GM19025 (cell line): ENCODE measurements around the gene NPC2.
"Not testable (repeated sequence)": the region's sequence is repeated elsewhere in the genome, so short reads cannot be mapped to it uniquely, and the experiment has no call there.

ENCODE experiments used
- ATAC-seq: cut with Tn5 transposase; IDR thresholded peaks from one replicate; pipeline ENCODE4 v1.9.1; 2021; ENCODE audit warnings: mild to moderate bottlenecking, low read depth, moderate library complexity; ENCODE audit not compliant: unreplicated experiment

Gene NPC2

DNA sequence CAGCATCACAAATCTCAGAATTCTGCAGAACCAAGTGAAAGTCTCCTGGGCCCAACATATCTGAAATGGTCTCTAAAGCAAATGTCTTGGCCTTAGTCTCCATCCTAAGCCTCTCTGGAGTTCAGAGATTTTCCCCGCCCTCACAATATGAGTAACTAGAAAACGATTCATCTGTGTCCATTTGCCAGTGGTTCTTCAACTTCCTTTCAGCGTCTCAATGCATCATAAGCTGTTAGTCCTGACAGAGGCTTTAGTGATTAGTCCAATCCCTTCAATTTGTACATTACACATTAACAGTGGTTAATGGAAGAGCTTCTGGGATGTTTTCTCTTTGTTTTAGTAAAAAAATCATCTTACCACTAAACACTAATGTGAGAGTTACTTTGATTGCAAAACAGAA is 17.4 kb downstream of the NPC2 start:
- ATAC-seq, result no peak

DNA sequence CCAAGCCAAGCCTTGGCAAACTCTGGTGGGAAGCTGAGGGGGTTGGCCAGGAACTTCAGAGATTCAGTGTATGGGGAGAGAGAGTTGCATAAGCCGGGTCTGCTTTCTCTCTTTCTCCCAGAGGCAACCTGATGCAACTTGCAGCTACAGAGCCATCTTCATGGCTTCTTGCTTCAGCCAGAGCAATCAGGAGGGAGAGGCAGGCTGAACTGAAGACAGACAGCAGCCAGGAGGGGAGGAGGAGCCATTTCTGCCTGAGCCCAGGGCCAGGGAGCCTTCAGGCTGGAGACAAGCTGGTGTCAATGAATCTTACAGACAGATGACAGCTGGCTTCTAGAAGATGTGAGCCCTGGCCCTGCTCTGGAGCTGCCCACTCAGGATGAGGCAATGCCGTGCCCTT is 18.7 kb downstream of the NPC2 start:
- no peak for ATAC-seq

GRCh38 chr14:74472601-74473000 is 20.5 kb downstream of the NPC2 start:
- ATAC-seq, result no peak

GRCh38 chr14:74469548-74470518 is 23.3 kb downstream of the NPC2 start:
- no peak for ATAC-seq

- ATAC-seq, result no peak
Measured at GRCh38 chr14:74468513-74468912, 24.6 kb downstream of the NPC2 start.

DNA sequence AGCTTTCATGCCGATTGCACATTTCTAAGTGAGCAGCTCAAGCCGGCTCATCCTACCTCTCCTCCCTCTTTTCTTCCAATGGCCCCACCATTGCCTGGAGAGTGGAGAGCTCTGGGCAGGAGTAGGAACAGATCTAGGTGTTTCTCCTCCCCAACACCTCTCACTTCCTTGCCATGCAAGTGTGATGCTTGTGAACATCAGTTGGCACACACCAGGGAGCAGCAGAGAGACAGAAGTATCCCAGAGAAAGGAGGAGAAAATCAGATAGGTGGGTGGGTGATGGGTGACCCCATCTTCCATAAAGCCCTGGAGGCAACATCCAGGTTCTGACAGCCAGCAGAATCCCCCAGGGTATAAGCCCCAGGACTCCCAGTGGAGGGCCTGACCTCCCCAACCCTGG is 27.8 kb downstream of the NPC2 start:
- ATAC-seq, result no peak

GRCh38 chr14:74464785-74465184 is 28.3 kb downstream of the NPC2 start:
- no peak for ATAC-seq

GRCh38 chr14:74463697-74464096 is 29.4 kb downstream of the NPC2 start:
- no peak for ATAC-seq

DNA sequence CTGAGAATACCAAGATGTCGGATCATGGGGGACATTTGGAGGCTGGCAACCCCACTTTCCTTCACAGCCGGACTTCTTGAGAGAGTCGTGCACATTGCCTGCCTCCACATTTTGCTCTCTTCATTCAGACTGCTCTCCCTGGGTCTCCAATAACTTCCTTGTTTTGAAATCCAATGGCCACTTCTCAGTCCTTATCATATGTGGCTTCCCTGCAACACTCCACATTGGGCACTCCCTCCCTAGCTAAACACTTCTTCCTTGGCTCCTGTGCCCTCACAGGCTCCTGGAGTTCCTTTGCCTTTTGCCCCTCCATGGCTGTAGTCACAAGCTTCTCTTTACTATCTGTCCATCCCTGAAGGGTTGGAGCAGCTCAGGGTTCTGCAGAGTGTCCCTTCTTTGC is 30.1 kb downstream of the NPC2 start:
- ATAC-seq, result no peak

GRCh38 chr14:74459976-74460375 is 33.1 kb downstream of the NPC2 start:
- ATAC-seq, result no peak

GRCh38 chr14:74459289-74459946 is 33.7 kb downstream of the NPC2 start:
- no peak for ATAC-seq

- ATAC-seq, result no peak
Measured at GRCh38 chr14:74457565-74457895, 35.6 kb downstream of the NPC2 start.

DNA sequence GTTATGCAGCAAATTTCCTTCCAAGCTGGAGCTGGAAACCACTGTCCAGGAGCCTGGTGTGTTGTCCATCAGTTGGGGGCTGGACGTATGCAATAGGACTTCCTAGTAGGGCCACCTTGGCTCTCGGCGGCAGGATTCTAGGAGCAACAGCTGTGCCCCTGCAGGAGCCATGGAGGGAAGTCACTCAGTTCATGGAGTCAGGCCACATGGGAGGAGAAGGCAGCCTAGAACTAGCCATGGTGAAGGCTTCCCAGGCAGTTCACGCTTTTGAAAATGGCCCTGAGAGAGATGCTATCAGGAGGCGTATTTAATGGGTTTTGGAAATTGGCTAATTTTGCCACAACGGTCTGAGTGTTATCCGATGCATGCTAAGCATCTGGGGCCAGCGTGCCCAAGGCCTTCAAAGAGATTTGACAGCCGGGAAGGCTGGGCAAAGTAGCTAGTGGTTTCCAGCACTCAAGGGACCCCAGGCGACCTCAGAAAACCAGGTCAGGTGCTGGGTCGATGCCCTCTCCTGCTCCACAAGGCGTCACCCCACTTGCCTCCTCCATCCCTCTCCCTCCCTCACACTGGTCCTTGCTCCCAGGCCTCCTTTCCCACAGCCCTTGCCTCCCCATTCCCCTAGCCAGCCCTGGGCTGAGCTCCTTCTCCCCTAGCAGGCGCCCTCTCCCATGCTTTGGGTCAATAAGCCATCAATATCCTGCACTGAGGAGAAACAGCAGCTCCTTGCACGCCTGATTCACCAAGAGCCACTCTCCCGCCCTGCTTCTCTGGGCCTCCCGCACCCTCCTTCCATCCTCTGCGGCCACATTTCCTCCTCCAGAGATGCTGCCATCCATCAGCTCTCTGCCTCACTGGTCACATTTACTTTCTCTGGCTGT is 36.2 kb downstream of the NPC2 start:
- ATAC-seq, result no peak

- not testable (repeated sequence) for ATAC-seq
Measured at GRCh38 chr14:74454397-74454796, 38.7 kb downstream of the NPC2 start.

GRCh38 chr14:74444866-74445265 is 48.2 kb downstream of the NPC2 start:
- no peak for ATAC-seq

GRCh38 chr14:74442757-74443156 is 50.3 kb downstream of the NPC2 start:
- ATAC-seq, result no peak

DNA sequence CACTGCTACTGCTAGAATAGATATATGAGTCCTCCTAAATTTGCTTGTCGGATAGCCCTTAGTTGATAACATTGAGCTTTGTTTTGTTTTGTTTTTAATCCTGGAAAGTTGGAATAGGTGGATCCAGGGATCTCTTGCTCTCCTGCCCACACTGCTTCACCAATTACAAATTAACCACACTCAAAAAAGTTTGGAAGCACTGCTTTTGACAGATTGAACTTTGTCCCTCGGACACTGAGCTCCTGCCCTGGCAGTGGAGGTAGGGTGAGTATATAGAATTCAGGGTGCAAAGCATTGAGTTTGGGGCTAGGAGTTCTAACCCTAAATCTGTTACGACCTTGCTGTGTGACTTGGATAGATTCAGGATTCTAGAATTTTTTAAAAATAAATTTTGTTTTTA is 52.0 kb downstream of the NPC2 start:
- ATAC-seq, result no peak

DNA sequence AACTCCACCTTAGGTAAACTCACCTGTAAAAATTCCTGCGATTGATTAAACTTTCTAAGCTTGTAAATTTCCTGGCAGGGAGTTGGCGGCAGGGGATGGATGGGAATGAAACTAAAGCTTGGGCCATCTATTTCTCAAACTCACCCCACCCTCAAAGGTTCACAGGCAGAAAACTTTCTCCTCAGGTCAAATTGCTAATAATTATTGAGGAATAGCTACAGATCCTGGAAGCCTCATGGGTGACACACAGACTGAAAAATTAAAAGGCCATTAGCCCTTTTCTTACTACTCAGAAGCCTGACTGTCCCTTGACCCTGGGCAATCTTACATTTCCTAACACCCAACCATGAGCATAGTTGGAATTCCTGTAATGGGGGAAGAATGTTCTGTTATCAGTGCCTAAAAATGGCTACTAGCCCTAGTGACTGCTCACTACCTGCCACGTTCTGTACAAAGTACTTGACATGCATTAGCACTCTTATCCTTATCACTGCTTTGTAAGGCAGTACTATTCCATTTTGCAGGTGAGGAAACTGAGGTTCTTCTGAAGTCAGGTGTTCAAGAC is 54.7 kb downstream of the NPC2 start:
- ATAC-seq, result no peak

DNA sequence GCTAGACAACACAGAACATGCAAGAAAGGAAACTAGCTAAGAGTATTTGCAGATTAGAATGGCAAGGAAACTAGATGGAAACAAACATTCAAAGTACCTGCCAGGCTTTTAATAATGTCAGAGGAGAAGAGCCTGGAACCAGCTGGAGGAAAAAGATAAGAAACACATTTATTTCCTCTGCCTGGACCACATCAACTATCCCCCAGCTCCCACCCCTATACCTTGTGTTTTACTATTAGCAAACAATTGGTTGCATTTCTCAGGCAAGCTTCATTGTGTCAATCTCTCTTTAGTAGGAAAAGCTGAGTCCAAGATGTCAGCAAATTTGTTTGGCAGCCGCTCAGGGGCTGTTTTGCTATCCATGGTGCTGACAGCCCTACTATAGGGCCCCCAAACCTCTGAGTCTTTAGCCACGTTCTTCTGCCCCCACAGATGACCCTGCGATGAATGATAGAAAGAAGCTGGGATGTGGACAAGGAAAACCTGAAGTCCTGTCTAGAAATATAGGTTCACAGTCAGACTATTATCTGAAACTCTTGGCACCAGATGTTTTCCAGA is 55.5 kb downstream of the NPC2 start:
- ATAC-seq, result no peak

DNA sequence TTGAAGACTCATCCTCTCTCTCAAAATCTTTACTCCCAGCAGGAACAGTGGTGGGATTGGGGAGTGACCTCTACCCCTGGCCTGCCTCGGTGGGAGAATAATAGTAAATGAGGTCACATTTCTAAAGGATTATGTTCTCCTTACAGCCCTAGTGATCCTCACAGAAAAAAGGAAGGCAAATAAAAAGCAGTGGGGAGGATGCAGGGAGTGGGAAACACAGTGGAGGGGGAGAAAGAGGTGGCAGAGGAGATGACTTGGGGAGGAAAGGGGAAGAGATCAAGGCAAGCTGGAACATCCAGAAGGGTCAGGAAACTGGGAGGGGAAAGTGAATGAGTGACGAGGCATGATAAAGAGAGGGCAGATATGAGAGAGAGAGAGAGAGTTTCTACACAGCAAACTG is 58.8 kb downstream of the NPC2 start:
- ATAC-seq, result no peak
